Measurements from ENCODE around the gene PLSCR1. TPM values are rescaled to one million over a fixed set of nuclear protein-coding genes. Genes with fewer than 3 reads are reported as not detected.
"Not testable (repeated sequence)": the region's sequence is repeated elsewhere in the genome, so short reads cannot be mapped to it uniquely, and the experiment has no call there.

The PLSCR1 gene
- polyA plus RNA-seq, 12 donors: 12.8 to 38.8 (median 21.7) TPM; not detected in 1

DNA sequence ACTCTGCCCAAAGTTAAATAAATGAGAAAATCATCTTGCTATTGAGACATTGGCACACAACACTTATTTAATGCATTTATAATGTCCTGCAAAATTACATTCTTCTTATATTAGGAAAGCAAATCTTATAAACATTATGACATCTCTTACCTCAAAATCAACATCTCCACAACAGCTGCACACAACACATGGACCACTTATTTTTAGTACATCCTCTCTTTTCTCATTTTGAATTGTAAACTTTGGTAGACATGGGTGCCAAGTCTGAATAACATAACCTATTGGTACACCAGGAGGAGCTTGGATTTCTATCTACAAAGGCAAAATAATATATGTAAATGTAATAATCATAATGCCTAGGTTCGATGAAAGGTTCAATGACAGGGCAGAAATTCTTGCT lies 23.0 kb downstream of the PLSCR1 start:
- no peak for DNase-seq

DNA sequence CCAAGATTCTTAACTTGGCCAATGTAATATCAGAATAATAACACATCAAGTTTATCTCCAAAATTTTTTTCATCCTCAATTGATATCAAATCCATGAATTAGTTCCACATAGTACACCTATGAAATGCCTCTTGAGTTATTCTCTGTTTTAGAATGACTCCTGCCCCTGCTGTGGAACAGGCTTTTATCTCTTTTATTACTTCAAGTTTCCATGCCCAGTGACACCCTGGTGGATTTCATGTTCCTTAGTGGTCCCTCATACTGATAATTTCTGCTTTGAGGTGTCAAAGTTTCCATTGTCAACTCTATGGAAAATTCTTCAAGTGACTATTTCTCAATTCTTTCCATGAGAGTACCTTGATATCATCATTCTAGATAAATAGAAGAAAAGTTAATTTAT lies 24.6 kb downstream of the PLSCR1 start:
- DNase-seq: no peak

DNA sequence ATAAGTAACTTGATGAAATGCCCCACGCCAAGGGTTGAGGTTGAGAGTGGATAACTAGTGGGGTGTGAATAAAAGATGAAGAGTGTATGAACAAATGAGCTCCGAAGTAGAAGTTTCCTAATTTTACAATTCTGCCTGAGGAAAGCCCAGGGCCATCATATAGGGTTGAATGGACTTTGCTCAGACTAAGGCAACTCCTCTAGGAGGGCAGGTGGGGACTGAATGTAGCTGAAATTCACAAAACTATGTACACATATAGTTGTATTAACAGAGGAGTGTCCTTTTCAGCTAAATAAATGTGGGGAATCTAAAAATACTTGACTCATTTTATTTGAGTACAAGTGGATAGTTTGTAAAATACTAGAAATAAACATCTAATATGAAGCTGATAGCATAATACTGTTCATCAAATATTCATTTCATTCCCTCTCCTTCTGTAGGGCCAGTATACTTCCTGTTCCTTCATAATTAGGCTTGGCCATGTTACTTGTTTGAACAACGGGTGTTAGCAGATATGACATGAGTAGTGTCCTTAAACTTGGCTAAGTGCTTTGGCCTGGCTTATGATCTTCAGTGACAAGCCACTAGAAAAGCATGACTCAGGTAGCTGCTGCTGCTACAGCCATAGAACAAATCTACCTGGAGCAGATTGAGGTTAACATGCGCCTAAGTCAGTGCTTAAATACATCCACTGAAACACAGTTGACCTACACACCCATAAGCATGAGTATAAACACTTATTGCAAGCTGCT lies 26.5 kb downstream of the PLSCR1 start:
- DNase-seq: no peak

DNA sequence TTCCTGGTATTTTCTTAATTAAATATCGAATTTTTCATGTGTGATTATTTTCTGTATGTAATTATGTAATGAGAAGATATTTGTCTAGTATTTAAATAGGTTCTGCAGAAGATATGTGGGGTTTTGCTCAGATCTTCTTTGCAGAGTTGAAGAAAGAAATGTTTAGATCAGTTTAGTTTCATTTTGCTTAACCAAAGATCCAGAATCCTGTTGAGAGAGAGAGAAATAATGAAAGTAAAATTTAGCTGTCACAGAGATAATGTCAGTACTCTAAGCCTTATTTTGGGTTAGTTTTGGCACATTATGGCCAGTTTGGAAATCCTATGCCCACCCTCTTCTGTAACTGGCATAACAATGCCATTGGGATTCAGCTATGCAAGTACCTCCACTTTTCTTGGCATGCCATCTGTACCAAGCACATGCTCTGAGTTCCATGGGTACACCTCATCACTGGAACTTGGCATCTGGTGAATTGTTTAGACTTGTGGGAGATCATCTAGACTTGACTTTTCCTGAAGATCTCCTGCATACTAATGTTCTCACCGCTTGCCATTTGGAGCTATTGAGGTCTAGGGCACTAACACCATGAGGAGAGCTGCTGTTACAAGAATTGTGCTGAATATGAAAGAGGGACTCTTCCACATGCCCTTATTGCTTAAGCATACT lies 30.9 kb downstream of the PLSCR1 start:
- DNase-seq: no peak

DNA sequence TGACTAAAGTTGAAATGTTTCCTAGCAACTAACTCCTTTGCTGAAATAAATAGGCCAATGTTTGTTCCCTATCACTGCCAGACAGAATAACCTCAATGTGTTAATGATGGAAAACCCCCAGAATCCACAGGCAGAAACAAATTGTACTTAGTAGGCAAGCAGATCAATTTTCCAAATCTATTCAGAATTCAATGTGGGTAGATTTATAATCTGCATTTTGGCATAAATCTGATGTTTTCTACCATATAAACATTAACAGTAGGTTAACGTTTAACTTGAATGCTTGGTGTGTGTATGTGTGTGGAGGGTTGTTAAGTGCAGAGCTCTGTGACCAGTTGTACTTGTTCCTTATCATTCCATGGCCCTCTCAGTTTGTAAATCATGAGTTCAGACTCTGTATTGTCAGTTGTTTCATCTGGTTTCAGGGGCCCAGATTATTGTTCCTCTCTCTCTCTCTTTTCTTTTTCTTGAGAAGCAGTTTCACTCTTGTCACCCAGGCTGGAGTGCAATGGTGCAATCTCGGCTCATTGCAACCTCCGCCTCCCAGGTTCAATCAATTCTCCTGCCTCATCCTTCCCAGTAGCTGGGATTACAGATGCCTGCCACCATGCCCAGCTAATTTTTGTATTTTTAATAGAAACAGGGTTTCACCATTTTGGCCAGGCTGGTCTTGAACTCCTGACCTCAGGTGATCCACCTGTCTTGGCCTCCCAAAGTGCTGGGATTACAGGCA lies 32.8 kb downstream of the PLSCR1 start:
- DNase-seq: no peak

DNA sequence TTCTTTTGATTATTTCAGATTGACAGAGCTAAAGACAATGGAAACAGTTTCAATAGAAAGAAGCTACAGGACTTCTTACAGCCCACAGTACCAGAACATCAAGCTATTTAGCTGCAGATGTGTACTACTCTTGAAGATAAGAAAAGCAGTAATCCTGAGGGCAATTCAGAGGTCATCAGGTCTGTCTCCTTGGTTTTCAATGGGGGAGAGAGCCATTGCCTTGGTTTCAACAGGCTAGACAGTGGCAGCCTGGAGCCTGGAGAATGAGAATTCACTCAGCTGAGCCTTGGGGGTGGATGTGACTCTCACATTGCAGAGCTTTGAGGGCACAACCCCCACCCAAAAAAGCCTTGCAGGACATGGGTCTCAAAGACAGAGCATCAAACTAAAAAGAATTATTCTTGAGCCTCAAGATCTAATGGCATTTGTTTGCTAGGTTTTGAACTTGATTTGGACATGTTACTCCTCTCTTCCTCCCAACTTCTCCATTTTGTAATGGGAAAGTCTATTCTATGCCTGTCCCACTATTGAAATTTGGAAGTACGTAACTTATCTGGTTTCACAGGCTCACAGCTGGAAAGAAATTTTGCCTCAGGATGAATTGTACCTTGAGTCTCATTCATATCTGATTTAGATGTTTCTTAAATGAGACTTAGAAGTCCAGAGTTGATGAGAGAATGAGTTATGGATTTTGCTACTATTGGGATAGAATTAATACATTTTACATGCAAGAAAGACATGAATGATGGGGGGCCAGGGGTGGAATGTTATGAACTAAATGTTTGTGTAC lies 36.9 kb downstream of the PLSCR1 start:
- DNase-seq: no peak

DNA sequence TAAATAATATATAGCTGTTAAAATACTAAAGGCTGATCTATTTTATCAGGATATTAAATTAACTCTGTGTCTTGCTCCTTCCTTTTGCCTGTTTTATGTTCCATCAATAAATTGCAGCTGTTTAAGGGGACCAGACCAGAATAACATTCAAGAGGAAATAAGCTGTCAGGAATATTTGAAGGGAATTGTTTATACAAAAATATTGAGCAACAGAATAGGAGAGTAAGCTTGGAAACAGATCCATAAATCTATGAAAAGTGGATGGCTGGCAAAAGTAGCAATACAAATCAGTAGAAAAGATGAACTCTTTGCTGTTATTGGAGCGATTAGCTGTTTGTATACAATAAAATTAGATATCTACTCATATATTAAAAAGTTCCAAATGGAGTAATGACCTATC lies 38.9 kb downstream of the PLSCR1 start:
- no peak for DNase-seq

DNA sequence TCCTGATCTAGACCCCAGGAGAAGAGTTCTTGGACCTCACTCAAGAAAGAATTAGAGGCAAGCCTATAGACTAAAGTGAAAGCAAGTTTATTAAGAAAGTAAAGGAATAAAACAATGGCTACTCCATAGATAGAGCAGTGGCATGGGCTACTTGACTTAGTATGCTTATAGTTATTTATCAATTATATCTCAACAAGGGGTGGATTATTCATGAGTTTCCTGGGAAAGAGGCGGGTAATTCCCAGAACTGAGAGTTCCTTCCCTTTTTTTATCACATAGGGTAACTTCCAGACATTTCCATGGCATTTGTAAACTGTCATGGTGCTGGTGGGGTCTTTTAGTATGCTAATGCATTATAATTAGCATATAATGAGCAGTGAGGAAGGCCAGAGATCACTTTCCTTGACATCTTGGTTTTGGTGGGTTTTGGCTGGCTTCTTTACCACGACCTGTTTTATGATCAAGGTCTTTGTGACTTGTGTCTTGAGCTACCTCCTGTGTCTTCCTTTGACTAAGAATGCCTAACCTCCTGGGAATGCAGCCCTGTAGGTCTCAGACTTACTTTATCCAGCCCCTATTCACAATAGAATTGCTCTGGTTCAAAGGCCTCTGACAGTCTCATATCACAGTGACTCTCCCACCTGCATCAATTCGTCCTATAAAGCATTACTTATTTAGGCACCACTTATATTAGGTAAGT lies 39.8 kb downstream of the PLSCR1 start:
- DNase-seq: no peak

DNA sequence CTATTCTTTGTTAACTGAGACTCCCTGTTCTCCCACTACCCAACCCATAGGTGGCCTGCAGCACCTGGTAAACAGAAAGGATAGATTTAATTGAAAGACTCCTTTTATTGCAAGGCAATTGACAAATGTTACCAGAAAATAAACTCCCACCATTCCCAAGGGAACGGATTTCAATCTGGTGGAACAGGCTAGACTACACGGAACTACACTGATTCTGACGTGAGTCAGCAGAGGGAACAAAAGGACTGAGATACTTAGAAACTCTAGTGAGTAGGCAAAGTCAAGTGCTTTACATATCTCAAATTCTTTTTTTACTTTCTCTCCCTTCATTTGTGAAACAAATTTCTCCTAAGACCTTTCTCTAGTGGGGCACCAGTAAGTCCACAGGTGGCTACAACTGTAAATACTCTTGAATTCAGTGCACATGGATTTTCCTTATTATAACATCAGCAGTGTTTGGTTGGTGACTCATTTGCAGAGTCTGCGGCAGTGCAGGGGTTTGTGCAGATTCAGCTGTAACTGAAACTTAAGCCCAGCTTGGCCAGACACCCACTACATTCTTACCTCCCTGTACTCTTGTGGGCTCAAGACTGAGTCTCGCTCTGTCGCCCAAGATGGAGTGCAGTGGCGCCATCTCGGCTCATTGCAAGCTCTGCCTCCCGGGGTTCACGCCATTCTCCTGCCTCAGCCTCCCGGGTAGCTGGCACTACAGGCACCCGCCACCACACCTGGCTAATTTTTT lies 40.8 kb downstream of the PLSCR1 start:
- no peak for DNase-seq

DNA sequence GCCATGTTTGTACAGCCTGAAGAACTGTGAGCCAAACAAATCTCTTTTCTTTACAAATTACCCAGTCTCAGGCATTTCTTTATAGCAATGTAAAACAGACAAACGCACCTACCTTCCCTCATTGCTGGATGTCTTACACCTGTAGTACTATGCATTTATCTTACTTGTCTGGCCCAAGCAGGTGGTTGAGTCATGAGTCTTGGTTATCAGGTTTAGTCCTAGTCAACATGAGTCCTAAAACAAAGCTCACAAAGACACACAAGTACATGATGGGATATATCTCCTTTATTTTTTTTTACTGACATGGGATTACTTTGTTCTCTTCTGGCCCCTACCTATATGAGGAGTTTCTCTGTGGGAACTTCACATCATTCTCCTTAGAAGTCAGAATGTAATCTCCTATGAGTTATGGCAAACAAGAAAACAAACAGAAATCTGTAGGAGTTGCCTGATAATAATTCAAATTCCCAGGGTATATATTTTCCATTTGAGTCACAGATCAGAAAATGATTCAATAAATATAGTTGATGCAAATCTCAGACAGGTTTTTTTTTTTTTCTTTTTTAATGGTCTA lies 41.4 kb downstream of the PLSCR1 start:
- no peak for DNase-seq

DNA sequence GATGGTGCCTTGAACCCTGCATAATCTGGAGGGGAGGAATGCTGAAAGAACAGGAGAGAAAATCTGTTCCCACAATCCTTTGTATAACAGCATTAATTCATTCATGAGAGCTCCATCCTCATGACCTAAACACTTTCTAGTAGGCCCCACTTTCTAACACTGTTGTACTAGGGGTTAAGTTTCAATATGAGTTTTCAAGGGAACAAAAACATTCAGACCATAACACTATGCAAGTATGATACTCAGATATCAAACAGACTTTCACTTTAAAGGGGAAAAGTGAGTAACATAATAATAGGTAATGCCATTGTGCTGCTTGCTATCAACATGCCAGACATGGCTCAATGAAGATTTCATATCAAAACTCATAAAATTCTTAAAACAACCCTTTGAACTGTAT lies 42.7 kb downstream of the PLSCR1 start:
- DNase-seq: no peak

DNA sequence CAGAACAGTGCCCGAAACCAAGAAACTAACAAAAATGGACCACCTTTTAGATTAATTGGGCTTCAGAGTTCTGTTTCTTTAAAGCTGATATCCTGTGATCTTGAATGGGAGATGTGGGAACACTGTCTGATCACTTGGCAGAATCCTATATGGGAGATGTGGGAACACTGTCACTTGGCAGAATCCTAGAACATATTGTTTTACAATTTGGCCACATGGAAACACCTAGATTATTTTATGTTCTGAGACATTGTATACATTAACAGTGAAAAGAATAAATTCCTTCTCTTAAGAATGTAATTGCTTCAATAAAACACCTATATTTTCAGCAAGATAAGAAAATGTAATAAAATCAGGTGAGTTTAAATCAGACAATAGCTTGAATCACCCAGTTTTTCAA lies 44.7 kb downstream of the PLSCR1 start:
- no peak for DNase-seq

DNA sequence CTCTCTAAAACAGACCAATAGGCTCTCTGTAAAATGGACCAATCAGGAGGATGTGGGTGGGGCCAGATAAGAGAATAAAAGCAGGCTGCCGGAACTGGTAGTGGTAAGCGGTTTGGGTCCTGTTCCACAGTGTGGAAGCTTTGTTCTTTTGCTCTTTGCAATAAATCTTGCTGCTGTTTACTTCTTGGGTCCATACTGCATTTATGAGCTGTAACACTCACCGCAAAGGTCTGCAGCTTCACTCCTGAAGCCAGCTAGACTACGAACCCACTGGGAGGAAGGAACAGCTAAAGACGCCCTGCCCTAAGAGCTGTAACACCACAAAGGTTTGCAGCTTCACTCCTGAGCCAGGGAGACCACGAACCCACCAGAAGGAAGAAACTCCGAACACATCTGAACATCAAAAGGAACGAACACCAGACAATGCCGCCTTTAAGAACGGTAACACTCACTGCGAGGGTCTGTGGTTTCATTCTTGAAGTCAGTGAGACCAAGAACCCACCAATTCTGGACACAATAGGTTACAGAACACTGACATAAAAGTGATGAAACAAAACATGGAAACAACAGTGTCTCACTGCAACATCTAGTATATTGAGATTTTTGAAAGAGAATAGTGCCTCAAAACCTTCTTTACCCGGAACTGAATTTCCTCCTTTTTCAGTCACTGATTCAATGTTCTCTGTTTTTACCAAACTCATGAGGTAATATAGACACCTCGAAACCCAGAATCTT lies 46.2 kb downstream of the PLSCR1 start:
- no peak for DNase-seq

DNA sequence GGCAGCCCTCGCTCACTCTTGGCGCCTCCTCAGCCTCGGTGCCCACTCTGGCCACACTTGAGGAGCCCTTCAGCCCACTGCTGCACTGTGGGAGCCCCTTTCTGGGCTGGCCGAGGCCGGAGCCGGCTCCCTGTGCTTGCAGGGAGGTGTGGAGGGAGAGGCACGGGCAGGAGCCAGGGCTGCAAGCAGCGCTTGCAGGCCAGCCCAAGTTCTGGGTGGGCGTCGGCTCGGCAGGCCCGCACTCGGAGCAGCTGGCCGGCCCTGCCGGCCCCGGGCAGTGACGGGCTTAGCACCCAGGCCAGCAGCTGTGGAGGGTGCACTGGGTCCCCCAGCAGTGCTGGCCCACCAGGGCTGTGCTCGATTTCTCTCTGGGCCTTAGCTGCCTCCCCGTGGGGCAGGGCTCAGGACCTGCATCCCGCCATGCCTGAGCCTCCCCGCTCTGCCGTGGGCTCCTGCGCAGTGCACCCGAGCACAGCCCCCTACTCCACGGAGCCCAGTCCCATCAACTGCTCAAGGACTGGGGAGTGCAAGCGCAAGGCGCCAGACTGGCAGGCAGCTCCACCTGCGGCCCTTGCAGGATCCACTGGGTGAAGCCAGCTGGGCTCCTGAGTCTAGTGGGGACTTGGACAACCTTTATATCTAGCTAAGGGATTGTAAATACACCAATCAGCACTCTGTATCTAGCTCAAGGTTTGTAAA lies 47.1 kb downstream of the PLSCR1 start:
- DNase-seq: not testable (repeated sequence)

DNA sequence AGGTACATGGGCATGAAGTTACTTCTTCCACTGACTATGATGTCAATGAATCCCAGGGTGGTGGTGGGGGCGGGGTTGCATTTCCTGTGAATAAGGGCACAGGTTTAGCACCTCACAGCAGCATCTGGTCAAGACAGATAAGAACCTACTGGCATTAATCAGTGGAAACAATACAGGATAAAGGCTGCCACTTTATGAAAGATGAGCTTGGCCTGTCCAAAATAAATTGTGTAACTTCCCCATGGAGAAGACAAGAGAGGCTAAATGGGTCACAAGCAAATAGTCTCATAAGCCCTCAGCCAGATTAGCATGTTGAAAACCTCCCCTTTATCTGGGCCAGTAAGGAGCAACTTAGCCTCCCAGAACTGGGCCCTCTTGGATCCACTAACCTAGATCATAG lies 47.7 kb downstream of the PLSCR1 start:
- DNase-seq: no peak

DNA sequence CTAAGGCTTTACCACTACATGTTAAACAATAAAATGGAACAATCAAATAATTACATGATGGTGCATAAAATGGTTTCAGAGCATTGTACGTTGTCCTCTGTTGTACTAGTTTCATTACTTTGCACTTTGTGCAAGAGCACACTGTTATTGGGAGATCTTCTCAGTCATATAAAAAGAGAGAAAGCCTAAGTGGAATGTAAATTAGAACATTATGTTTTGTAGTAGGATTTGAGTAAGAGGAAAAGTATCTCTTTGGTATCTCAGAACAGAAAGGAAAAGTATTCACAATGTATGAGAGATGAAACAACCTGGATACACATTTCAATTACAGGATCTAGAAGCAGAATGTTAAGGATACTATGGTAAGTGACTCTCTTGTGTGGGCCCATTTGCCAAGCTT lies 48.2 kb downstream of the PLSCR1 start:
- no peak for DNase-seq

DNA sequence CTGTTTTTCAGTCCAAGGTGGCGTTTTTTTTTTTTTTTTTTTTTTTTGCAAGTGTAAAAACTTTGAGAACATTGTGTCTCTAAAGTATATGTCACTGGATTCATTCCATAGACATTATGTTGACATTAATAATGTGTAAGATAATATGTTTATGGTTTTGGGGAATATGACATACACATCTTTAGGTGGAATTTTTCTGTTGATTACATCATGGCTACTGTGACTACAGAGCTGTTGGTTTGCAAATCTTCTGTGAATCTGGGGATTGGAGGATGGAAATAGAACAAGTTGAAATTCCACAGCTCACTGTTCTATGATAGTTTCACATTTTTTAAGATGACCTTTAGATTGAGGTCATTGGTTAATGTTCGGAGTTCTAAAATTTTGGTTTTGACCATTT lies 50.6 kb downstream of the PLSCR1 start:
- DNase-seq: no peak

DNA sequence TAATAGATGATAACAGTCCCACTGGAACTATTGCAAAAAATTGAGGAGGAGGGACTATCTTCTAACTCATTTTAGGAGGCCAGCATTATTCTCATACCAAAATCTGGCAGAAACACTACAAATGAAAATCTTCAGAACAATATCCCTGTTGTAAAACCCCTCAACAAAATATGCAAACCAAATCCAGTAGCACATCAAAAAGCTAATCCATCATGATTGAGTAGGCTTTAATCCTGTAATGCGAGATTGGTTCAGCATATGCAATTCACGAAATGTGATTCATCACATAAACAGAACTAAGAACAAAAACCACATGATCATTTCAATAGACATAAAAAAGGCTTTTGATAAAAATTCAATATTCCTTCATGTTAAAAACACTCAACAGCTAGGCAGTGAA lies 51.2 kb downstream of the PLSCR1 start:
- no peak for DNase-seq

DNA sequence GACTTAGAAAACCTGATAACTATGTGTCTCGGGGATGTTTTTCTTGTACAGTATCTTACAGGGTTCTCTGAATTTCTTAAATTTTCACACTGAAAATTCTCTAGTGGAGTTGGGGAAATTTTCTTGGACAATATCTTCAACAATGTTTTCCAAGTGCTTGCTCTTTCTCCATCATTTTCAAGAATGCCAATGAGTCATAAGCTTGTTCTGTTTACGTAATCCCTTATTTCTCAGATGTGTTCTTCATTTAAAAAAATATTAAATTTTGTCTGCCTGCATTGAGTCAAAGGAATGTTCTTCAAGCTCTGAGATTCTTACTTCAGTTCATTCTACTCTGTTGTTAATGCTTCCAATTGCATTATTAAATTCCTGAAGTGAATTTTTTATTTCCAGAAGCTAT lies 53.1 kb downstream of the PLSCR1 start:
- no peak for DNase-seq

All from muscle of arm (tissue), 12 donors.